Hepatocyte (in vitro differentiated cells): ENCODE results near the gene TROAP. TPM values are rescaled to one million over a fixed set of nuclear protein-coding genes. Genes with fewer than 3 reads are reported as not detected.
"Not testable (repeated sequence)": the region's sequence is repeated elsewhere in the genome, so short reads cannot be mapped to it uniquely, and the experiment has no call there.

Experiments
- DNase-seq: peaks from one replicate; pipeline ENCODE4 v3.0.0-alpha.2; 2016; ENCODE audit warnings: low spot score
- H2AFZ ChIP-seq: fragments of 200-600 bp; sonication (generic); 2 replicates; pipeline ENCODE4 v1.6.0; 2016; ENCODE audit warnings: antibody characterized with exemption, mild to moderate bottlenecking
- H3K27ac ChIP-seq: fragments of 200-600 bp; sonication (generic); 2 replicates; pipeline ENCODE4 v1.5.1; 2016; ENCODE audit warnings: mild to moderate bottlenecking
- H3K27me3 ChIP-seq: fragments of 200-600 bp; sonication (generic); 2 replicates; pipeline ENCODE4 v1.6.1; 2016
- H3K36me3 ChIP-seq: fragments of 200-600 bp; sonication (generic); replicated peaks from 2 replicates; pipeline ENCODE4 v1.5.1; 2016; ENCODE audit warnings: low read depth; ENCODE audit not compliant: insufficient read depth
- H3K4me1 ChIP-seq: fragments of 200-600 bp; sonication (generic); 2 replicates; pipeline ENCODE4 v1.5.1; 2016; ENCODE audit warnings: mild to moderate bottlenecking, moderate library complexity; ENCODE audit not compliant: insufficient read depth
- H3K4me2 ChIP-seq: fragments of 200-600 bp; sonication (generic); 2 replicates; pipeline ENCODE4 v1.6.0; 2016
- H3K4me3 ChIP-seq: fragments of 200-600 bp; sonication (generic); 2 replicates; pipeline ENCODE4 v1.5.1; 2016; ENCODE audit warnings: mild to moderate bottlenecking
- H3K79me2 ChIP-seq: fragments of 200-600 bp; sonication (generic); 2 replicates; pipeline ENCODE4 v1.6.0; 2017; ENCODE audit warnings: mild to moderate bottlenecking
- H3K9me2 ChIP-seq: fragments of 200-600 bp; sonication (generic); replicated peaks from 2 replicates; pipeline ENCODE4 v1.6.0; 2017; ENCODE audit warnings: mild to moderate bottlenecking; ENCODE audit not compliant: insufficient read depth
- H3K9me3 ChIP-seq: fragments of 200-600 bp; sonication (generic); 2 replicates; pipeline ENCODE4 v1.5.1; 2016; ENCODE audit warnings: low read depth, mild to moderate bottlenecking
- H4K20me1 ChIP-seq: fragments of 200-600 bp; sonication (generic); 2 replicates; pipeline ENCODE4 v1.6.0; 2016; ENCODE audit warnings: mild to moderate bottlenecking; ENCODE audit not compliant: insufficient read depth, poor library complexity, severe bottlenecking
- CTCF ChIP-seq: fragments of 200-600 bp; sonication (generic); IDR thresholded peaks from 2 replicates; pipeline ENCODE4 v1.5.1; 2016; ENCODE audit warnings: antibody characterized with exemption, mild to moderate bottlenecking; ENCODE audit not compliant: poor library complexity
- EZH2 ChIP-seq: fragments of 200-600 bp; sonication (generic); IDR thresholded peaks from 2 replicates; pipeline ENCODE4 v1.6.1; 2016; ENCODE audit warnings: antibody characterized with exemption, mild to moderate bottlenecking, borderline replicate concordance
- EZH2phosphoT487 ChIP-seq: fragments of 200-600 bp; sonication (generic); IDR thresholded peaks from one replicate; pipeline ENCODE4 v1.6.1; 2018; ENCODE audit warnings: antibody characterized with exemption, mild to moderate bottlenecking, low read depth, moderate library complexity; ENCODE audit not compliant: unreplicated experiment, severe bottlenecking
- WGBS: methylation state at CpG from one replicate; pipeline ENCODE4 v1.1.6; 2016; ENCODE audit warnings: low lambda C conversion rate; ENCODE audit errors: missing lambda C conversion rate; 5-methylcytosine and 5-hydroxymethylcytosine counted together
- polyA plus RNA-seq: library from polyadenylated mRNA; unstranded; fragments of >200 nt; fragmentation: Nextera tagmentation; extraction: Ambion mirVana; gene quantifications from 2 replicates; pipeline ENCODE4 v1.2.1, GENCODE V29; 2016
- total RNA-seq: library from RNA; depleted of rRNA; stranded (reverse); fragments of >200 nt; gene quantifications from 2 replicates; pipeline ENCODE4 v1.2.3, GENCODE V29; 2014

The TROAP gene
- total and polyA plus RNA-seq, 2 experiments from 2014 or later = 3.4 to 8.0 TPM

GRCh38 chr12:49282302-49282701 is 40.8 kb upstream of the TROAP start:
- Histone ChIP-seq H4K20me1 (no peaks in the 10 kb centered on the region), H3K9me2 (no peaks in the 10 kb centered on the region), H3K27me3 (peaks cover 2% of the 10 kb centered on the region), H3K36me3 (no peaks in the 10 kb centered on the region), H3K27ac (no peak overlapping the region), H3K79me2 (no peaks in the 10 kb centered on the region), H3K4me2 (no peak overlapping the region), H3K9me3 (no peaks in the 10 kb centered on the region), H3K4me3 (no peak overlapping the region), H2AFZ (no peak overlapping the region), H3K4me1 (no peaks in the 10 kb centered on the region)
- TF ChIP-seq CTCF = no peak
- no peak for TF ChIP-seq EZH2phosphoT487
- no peak for TF ChIP-seq EZH2
- DNase-seq = no peak
- 69% methylated on average over 5 of the region's 5 CpGs for WGBS

GRCh38 chr12:49282740-49283375 is 40.2 kb upstream of the TROAP start:
- H3K9me3 ChIP-seq, H3K27ac ChIP-seq, H3K4me3 ChIP-seq, H4K20me1 ChIP-seq, H3K4me2 ChIP-seq, DNase-seq, H2AFZ ChIP-seq, H3K79me2 ChIP-seq, H3K4me1 ChIP-seq, H3K36me3 ChIP-seq, H3K9me2 ChIP-seq, H3K27me3 ChIP-seq: not testable (repeated sequence)
- WGBS = 53% methylated on average over 3 of the region's 6 CpGs

- H3K4me1 ChIP-seq = no peaks in the 10 kb centered on the region
- H3K36me3 ChIP-seq = no peaks in the 10 kb centered on the region
- no peaks in the 10 kb centered on the region for H3K9me3 ChIP-seq
- no peak overlapping the region for H3K27ac ChIP-seq
- H3K79me2 ChIP-seq = no peaks in the 10 kb centered on the region
- H4K20me1 ChIP-seq = no peaks in the 10 kb centered on the region
- WGBS = 86% methylated on average over 20 of the region's 25 CpGs
- no peak for DNase-seq
- no peak overlapping the region for H2AFZ ChIP-seq
- H3K4me2 ChIP-seq = no peak overlapping the region
- TF ChIP-seq CTCF = no peak
- no peak for TF ChIP-seq EZH2
- TF ChIP-seq EZH2phosphoT487 = no peak
- H3K27me3 ChIP-seq = peaks cover 4% of the 10 kb centered on the region
- H3K9me2 ChIP-seq = no peaks in the 10 kb centered on the region
- no peak overlapping the region for H3K4me3 ChIP-seq
Observed at GRCh38 chr12:49283541-49284429, 39.3 kb upstream of the TROAP start.

GRCh38 chr12:49284672-49285071 is 38.4 kb upstream of the TROAP start:
- no peak overlapping the region for H3K27ac ChIP-seq
- WGBS = 79% methylated on average over 4 of the region's 4 CpGs
- DNase-seq = no peak
- no peak for TF ChIP-seq EZH2phosphoT487
- no peak for TF ChIP-seq CTCF
- no peak for TF ChIP-seq EZH2
- no peaks in the 10 kb centered on the region for H3K79me2 ChIP-seq
- no peaks in the 10 kb centered on the region for H3K4me1 ChIP-seq
- H4K20me1 ChIP-seq = no peaks in the 10 kb centered on the region
- no peak overlapping the region for H3K4me3 ChIP-seq
- H3K27me3 ChIP-seq = peaks cover 4% of the 10 kb centered on the region
- no peak overlapping the region for H3K4me2 ChIP-seq
- H3K36me3 ChIP-seq = no peaks in the 10 kb centered on the region
- no peak overlapping the region for H2AFZ ChIP-seq
- no peaks in the 10 kb centered on the region for H3K9me2 ChIP-seq
- H3K9me3 ChIP-seq = no peaks in the 10 kb centered on the region
